Transverse colon (tissue), 4 donors: ENCODE results near the gene CTCF. TPM values are rescaled to one million over a fixed set of nuclear protein-coding genes. Genes with fewer than 3 reads are reported as not detected.

Experiments used
- DNase-seq: peaks from one replicate; pipeline ENCODE4 v3.0.0-alpha.2; 2019
- H3K27ac ChIP-seq, 4 donors: fragments of 200-600 bp; sonication (generic); 2 replicates each; pipeline ENCODE4 v1.5.1; 2016 to 2018; ENCODE audit warnings: inconsistent platforms in 4 of 4
- H3K27me3 ChIP-seq: fragments of 200-600 bp; sonication (generic); 2 replicates; pipeline ENCODE4 v1.5.1; 2017; ENCODE audit warnings: inconsistent platforms
- H3K36me3 ChIP-seq, 4 donors: fragments of 200-600 bp; sonication (generic); 2 replicates each; pipeline ENCODE4 v1.5.1; 2017 to 2019; ENCODE audit warnings: inconsistent platforms in 4 of 4
- H3K4me1 ChIP-seq, 4 donors: fragments of 200-600 bp; sonication (generic); 2 replicates each; pipeline ENCODE4 v1.5.1; 2017 to 2020; ENCODE audit warnings: inconsistent platforms in 4 of 4
- H3K4me3 ChIP-seq, 4 donors: fragments of 200-600 bp; sonication (generic); 1 replicate in 1 of 4; 2 replicates in 3 of 4; pipeline versions ENCODE4 v1.5.1 to v1.6.1; 2017 to 2019; ENCODE audit warnings: inconsistent platforms in 4 of 4
- H3K9me3 ChIP-seq, 2 donors: fragments of 200-600 bp; sonication (generic); 2 replicates each; pipeline ENCODE4 v1.5.1; 2017 to 2019; ENCODE audit warnings: inconsistent platforms in 2 of 2
- CTCF ChIP-seq, 5 experiments: fragments of 200-600 bp in 3 of 5; fragments of 450-650 bp in 2 of 5; sonication (generic) in 3 of 5; IDR thresholded peaks; 1 replicate in 2 of 5; 2 replicates in 3 of 5; pipeline ENCODE4 v1.5.1; 2016 to 2017; ENCODE audit warnings: antibody characterized with exemption in 5 of 5, inconsistent platforms in 3 of 5, mild to moderate bottlenecking in 2 of 5, moderate library complexity in 1 of 5
- EP300 ChIP-seq: sonication (generic); formaldehyde crosslinking; IDR thresholded peaks from one replicate; pipeline ENCODE4 v1.6.1; 2017; ENCODE audit warnings: antibody characterized with exemption, low read depth
- POLR2A ChIP-seq: fragments of 450-650 bp; IDR thresholded peaks from one replicate; pipeline ENCODE4 v1.6.1; 2016; ENCODE audit warnings: antibody characterized with exemption, mild to moderate bottlenecking, moderate library complexity
- POLR2AphosphoS5 ChIP-seq, 3 donors: sonication (generic); formaldehyde crosslinking; IDR thresholded peaks; one replicate each; pipeline ENCODE4 v1.6.1; 2016; ENCODE audit warnings: antibody characterized with exemption in 3 of 3
- WGBS, 2 donors: methylation state at CpG; one replicate each; pipeline ENCODE4 v1.1.5; 2018; ENCODE audit warnings: low coverage in 1 of 2; 5-methylcytosine and 5-hydroxymethylcytosine counted together
- in situ Hi-C, 4 donors: fragments of 200-750 bp; cut with MboI; loops; one replicate each; pipeline versions ENCODE4 v1.15.0 to v1.15.1; 2017; ENCODE audit warnings: low sequenced_read_pairs in 3 of 4, low pct_ligation_motif_present in 1 of 4, low pct_unique_long_range_greater_than_20kb in 1 of 4
- intact Hi-C: fragments of 100-400 bp; cut with DNase I; formaldehyde crosslinking; loops from one replicate; pipeline ENCODE4 v1.15.1; 2023; ENCODE audit warnings: low total_unique reads
- total RNA-seq, 4 donors: library from RNA; depleted of rRNA; stranded (reverse); fragments of >200 nt; gene quantifications; one replicate each; pipeline ENCODE4 v1.1.0, GENCODE V29; 2016

Gene CTCF
- total RNA-seq, 4 donors from 2014 or later = 40.0 to 46.8 (median 41.9) TPM

GRCh38 chr16:67628216-67628615, 65.9 kb downstream of the CTCF start:
- intact Hi-C loops (no loop called here), in situ Hi-C loops (no loop called here)
- 91 to 100% methylated on average over 2 to 14 of the region's 14 CpGs for WGBS, 2 donors
- TF ChIP-seq POLR2A (no peak), CTCF (IDR thresholded peaks at IDR 0.05) (no peak), POLR2AphosphoS5 (IDR thresholded peaks at IDR 0.05) (no peak), EP300 (no peak)
- no peak for DNase-seq
- peaks cover 0 to 76% (median 24%) of the 10 kb centered on the region in 4 donors for H3K36me3 ChIP-seq
- H3K27me3 ChIP-seq = no peaks in the 10 kb centered on the region
- H3K4me1 ChIP-seq = no peaks in the 10 kb centered on the region
- no peaks in the 10 kb centered on the region for H3K9me3 ChIP-seq
- no peak overlapping the region for H3K27ac ChIP-seq
- no peak overlapping the region for H3K4me3 ChIP-seq

GRCh38 chr16:67632415-67633172, 70.3 kb downstream of the CTCF start:
- no peaks in the 10 kb centered on the region for H3K4me1 ChIP-seq
- 60 to 67% methylated on average over 3 to 7 of the region's 7 CpGs for WGBS, 2 donors
- no peaks in the 10 kb centered on the region for H3K27me3 ChIP-seq
- no peak overlapping the region for H3K27ac ChIP-seq
- H3K36me3 ChIP-seq = peaks cover 0 to 76% (median 24%) of the 10 kb centered on the region in 4 donors
- no peak overlapping the region for H3K4me3 ChIP-seq
- no peak for TF ChIP-seq EP300
- TF ChIP-seq POLR2AphosphoS5 (IDR thresholded peaks at IDR 0.05) = no peak
- no peak for TF ChIP-seq CTCF (IDR thresholded peaks at IDR 0.05)
- TF ChIP-seq POLR2A = no peak
- in situ Hi-C loops = loop anchor here in 1 of 4 donors (10.0 kb wide), 1 partner anchor 58 kb away; no protein-coding TSS in a partner anchor
- no peaks in the 10 kb centered on the region for H3K9me3 ChIP-seq
- DNase-seq = no peak
- intact Hi-C loops = no loop called here

- TF ChIP-seq CTCF (IDR thresholded peaks at IDR 0.05) (no peak), POLR2AphosphoS5 (IDR thresholded peaks at IDR 0.05) (no peak), EP300 (no peak), POLR2A (no peak)
- in situ Hi-C loops (loop anchor here in 1 of 4 donors (10.0 kb wide), 1 partner anchor 62 kb away; no protein-coding TSS in a partner anchor), intact Hi-C loops (no loop called here)
- Histone ChIP-seq H3K4me3 (no peak overlapping the region), H3K4me1 (no peaks in the 10 kb centered on the region), H3K27ac (no peak overlapping the region), H3K27me3 (no peaks in the 10 kb centered on the region), H3K36me3 (peaks cover 0 to 54% (median 21%) of the 10 kb centered on the region in 4 donors), H3K9me3 (no peaks in the 10 kb centered on the region)
- 91% methylated on average over 8 of the region's 8 CpGs; no CpG with 5 or more reads in 1 of the 2 donors for WGBS, 2 donors
- DNase-seq = no peak
Measured at GRCh38 chr16:67636713-67637112, 74.4 kb downstream of the CTCF start.

GRCh38 chr16:67637625-67638024, 75.3 kb downstream of the CTCF start:
- intact Hi-C loops = no loop called here
- no peak for DNase-seq
- Histone ChIP-seq H3K4me1 (peaks cover 0 to 8% (median 0%) of the 10 kb centered on the region in 4 donors), H3K4me3 (no peak overlapping the region), H3K9me3 (no peaks in the 10 kb centered on the region), H3K36me3 (peaks cover 0 to 47% (median 19%) of the 10 kb centered on the region in 4 donors), H3K27ac (no peak overlapping the region), H3K27me3 (no peaks in the 10 kb centered on the region)
- 89 to 93% methylated on average over 12 of the region's 12 CpGs for WGBS, 2 donors
- in situ Hi-C loops = loop anchor here in 1 of 4 donors (10.0 kb wide), 1 partner anchor 63 kb away; no protein-coding TSS in a partner anchor
- TF ChIP-seq POLR2AphosphoS5 (IDR thresholded peaks at IDR 0.05) (no peak), EP300 (no peak), POLR2A (no peak)
